ENCODE results near the gene PSMC3IP. TPM values are rescaled to one million over a fixed set of nuclear protein-coding genes. Genes with fewer than 3 reads are reported as not detected.

The PSMC3IP gene
- total RNA-seq, 4 donors from 2014 or later: 4.9 to 9.0 (median 7.4) TPM

GRCh38 chr17:42522798-42523278, 54.7 kb downstream of the PSMC3IP start:
- no peak for TF ChIP-seq EP300 (IDR thresholded peaks at IDR 0.05)
- 79% methylated on average over 5 to 7 of the region's 8 CpGs for WGBS, 2 donors
- H3K27ac ChIP-seq: peak overlapping the region; percentile 85 to 94 (median 90)
- H3K36me3 ChIP-seq: no peaks in the 10 kb centered on the region
- no peaks in the 10 kb centered on the region for H3K27me3 ChIP-seq
- H3K9me3 ChIP-seq: no peaks in the 10 kb centered on the region
- no peak overlapping the region for H3K4me3 ChIP-seq
- no peak for DNase-seq (ENCODE audit: low spot score in 2 of 2)
- H3K4me1 ChIP-seq: peaks cover 5 to 87% (median 54%) of the 10 kb centered on the region in 4 donors

Other genes with a start within 250 kb of the PSMC3IP start
- gene STAT3, start 189.3 kb downstream of the PSMC3IP start, total RNA-seq: 100 to 1,000 TPM; 133 to 322 (median 188) TPM
- gene CAVIN1, start 154.5 kb downstream of the PSMC3IP start, total RNA-seq: 100 to 1,000 TPM; 441 to 784 (median 706) TPM
- 100 to 1,000 TPM in 1 of 4 donors, 10 to 100 TPM in 3; 81.6 to 126 (median 96.6) TPM for gene ATP6V0A1, start 118.9 kb downstream of the PSMC3IP start, total RNA-seq
- gene NAGLU, start 41.5 kb downstream of the PSMC3IP start, total RNA-seq: 100 to 1,000 TPM in 1 of 4 donors, 10 to 100 TPM in 3; 52.3 to 115 (median 67.3) TPM
- 1 to 10 TPM in 3 of 4 donors, under 1 TPM in 1; 0.78 to 4.4 (median 3.7) TPM for gene HSD17B1, start 24.8 kb downstream of the PSMC3IP start, total RNA-seq
- 10 to 100 TPM; 22.9 to 33.9 (median 25.5) TPM for gene COASY, start 15.6 kb downstream of the PSMC3IP start, total RNA-seq
- 10 to 100 TPM; 31.8 to 44.4 (median 39.1) TPM for gene MLX, start 10.6 kb downstream of the PSMC3IP start, total RNA-seq
- gene RETREG3, start 31.6 kb upstream of the PSMC3IP start, total RNA-seq: 10 to 100 TPM; 43.1 to 61.8 (median 57.7) TPM
- gene TUBG1, start 32.0 kb upstream of the PSMC3IP start, total RNA-seq: 10 to 100 TPM; 15.3 to 45.6 (median 21.6) TPM
- gene TUBG2, start 81.6 kb upstream of the PSMC3IP start, total RNA-seq: 10 to 100 TPM; 48.2 to 92.4 (median 77.6) TPM
- gene PLEKHH3, start 99.3 kb upstream of the PSMC3IP start, total RNA-seq: 10 to 100 TPM; 32.4 to 57.7 (median 46.1) TPM
- 10 to 100 TPM in 1 of 4 donors, 1 to 10 TPM in 3; 3.7 to 11.1 (median 7.1) TPM for gene CCR10, start 104.1 kb upstream of the PSMC3IP start, total RNA-seq
- gene CNTNAP1, start 104.8 kb upstream of the PSMC3IP start, total RNA-seq: 10 to 100 TPM in 2 of 4 donors, 1 to 10 TPM in 2; 6.3 to 21.0 (median 12.6) TPM
- gene EZH1, start 167.3 kb upstream of the PSMC3IP start, total RNA-seq: 100 to 1,000 TPM in 2 of 4 donors, 10 to 100 TPM in 2; 73.8 to 128 (median 109) TPM
- gene RAMP2, start 183.5 kb upstream of the PSMC3IP start, total RNA-seq: 100 to 1,000 TPM in 1 of 4 donors, 10 to 100 TPM in 3; 32.6 to 113 (median 51.4) TPM
- 10 to 100 TPM; 24.5 to 44.7 (median 38.2) TPM for gene VPS25, start 195.7 kb upstream of the PSMC3IP start, total RNA-seq
- gene WNK4, start 202.9 kb upstream of the PSMC3IP start, total RNA-seq: 10 to 100 TPM in 2 of 4 donors, 1 to 10 TPM in 2; 3.6 to 15.6 (median 9.1) TPM
- 10 to 100 TPM; 58.2 to 91.7 (median 62.6) TPM for gene COA3, start 221.0 kb upstream of the PSMC3IP start, total RNA-seq
- gene CNTD1, start 221.1 kb upstream of the PSMC3IP start, total RNA-seq: under 1 TPM in 1 of 4 donors, not detected in 3; 0.22 TPM
- 100 to 1,000 TPM in 1 of 4 donors, 10 to 100 TPM in 3; 76.7 to 104 (median 80.4) TPM for gene BECN1, start 246.6 kb upstream of the PSMC3IP start, total RNA-seq

All from tibial nerve (tissue), 4 donors.